ENCODE data around the gene CCDC146.
"Not testable (repeated sequence)": the region's sequence is repeated elsewhere in the genome, so short reads cannot be mapped to it uniquely, and the experiment has no call there.

CCDC146 gene

GRCh38 chr7:77121860-77122681 is at the start of gene CCDC146:
Gene CCDC146, plus strand, starts transcription at chr7:77122615. Its CDS starts 45,054 bp downstream, at chr7:77167669.
- H3K27me3 Mint-ChIP-seq (ENCODE audit: low read depth); H3K36me3 Mint-ChIP-seq (ENCODE audit: low read depth); H3K4me1 Mint-ChIP-seq (ENCODE audit: low read depth); H3K9me3 Mint-ChIP-seq: not testable (repeated sequence)
- H3K27ac Mint-ChIP-seq = peak within 1 kb of the TSS; percentile 69
- DNase-seq (ENCODE audit: low spot score) = peak; percentile 95
- peak within 1 kb of the TSS; percentile 86 for H3K4me3 Mint-ChIP-seq

GRCh38 chr7:77074786-77075396 is 47.5 kb upstream of the CCDC146 start:
- H3K36me3 Mint-ChIP-seq (ENCODE audit: low read depth) = peaks cover 21% of the 10 kb centered on the region
- DNase-seq (ENCODE audit: low spot score); H3K27ac Mint-ChIP-seq; H3K9me3 Mint-ChIP-seq; H3K4me1 Mint-ChIP-seq (ENCODE audit: low read depth); H3K27me3 Mint-ChIP-seq (ENCODE audit: low read depth); H3K4me3 Mint-ChIP-seq: not testable (repeated sequence)

GRCh38 chr7:77077060-77077459 is 45.4 kb upstream of the CCDC146 start:
- not testable (repeated sequence) for H3K27ac Mint-ChIP-seq, H3K4me3 Mint-ChIP-seq

GRCh38 chr7:77079112-77079511 is 43.3 kb upstream of the CCDC146 start:
- not testable (repeated sequence) for H3K27ac Mint-ChIP-seq; H3K9me3 Mint-ChIP-seq; DNase-seq (ENCODE audit: low spot score); H3K27me3 Mint-ChIP-seq (ENCODE audit: low read depth); H3K4me3 Mint-ChIP-seq; H3K4me1 Mint-ChIP-seq (ENCODE audit: low read depth)
- peaks cover 11% of the 10 kb centered on the region for H3K36me3 Mint-ChIP-seq (ENCODE audit: low read depth)

More at GRCh38 chr7:77077060-77077459, 45.4 kb upstream of the CCDC146 start:
- DNase-seq (ENCODE audit: low spot score); H3K27me3 Mint-ChIP-seq (ENCODE audit: low read depth); H3K9me3 Mint-ChIP-seq; H3K4me1 Mint-ChIP-seq (ENCODE audit: low read depth): not testable (repeated sequence)
- peaks cover 11% of the 10 kb centered on the region for H3K36me3 Mint-ChIP-seq (ENCODE audit: low read depth)

GRCh38 chr7:77079624-77080023 is 42.8 kb upstream of the CCDC146 start:
- H3K4me3 Mint-ChIP-seq; H3K36me3 Mint-ChIP-seq (ENCODE audit: low read depth); H3K27ac Mint-ChIP-seq; H3K9me3 Mint-ChIP-seq; H3K27me3 Mint-ChIP-seq (ENCODE audit: low read depth); DNase-seq (ENCODE audit: low spot score); H3K4me1 Mint-ChIP-seq (ENCODE audit: low read depth): not testable (repeated sequence)

GRCh38 chr7:77080236-77080635 is 42.2 kb upstream of the CCDC146 start:
- DNase-seq (ENCODE audit: low spot score); H3K9me3 Mint-ChIP-seq; H3K4me1 Mint-ChIP-seq (ENCODE audit: low read depth); H3K36me3 Mint-ChIP-seq (ENCODE audit: low read depth); H3K4me3 Mint-ChIP-seq; H3K27me3 Mint-ChIP-seq (ENCODE audit: low read depth): not testable (repeated sequence)
- H3K27ac Mint-ChIP-seq = peak overlapping the region; percentile 36

- H3K27me3 Mint-ChIP-seq (ENCODE audit: low read depth); H3K4me1 Mint-ChIP-seq (ENCODE audit: low read depth); H3K27ac Mint-ChIP-seq; H3K9me3 Mint-ChIP-seq; H3K36me3 Mint-ChIP-seq (ENCODE audit: low read depth); DNase-seq (ENCODE audit: low spot score); H3K4me3 Mint-ChIP-seq: not testable (repeated sequence)
These were observed 40.2 kb upstream of the CCDC146 start for GRCh38 chr7:77082192-77082591.

- H3K4me3 Mint-ChIP-seq; H3K4me1 Mint-ChIP-seq (ENCODE audit: low read depth); H3K27ac Mint-ChIP-seq; H3K36me3 Mint-ChIP-seq (ENCODE audit: low read depth); H3K27me3 Mint-ChIP-seq (ENCODE audit: low read depth); DNase-seq (ENCODE audit: low spot score); H3K9me3 Mint-ChIP-seq: not testable (repeated sequence)
These were observed 30.1 kb upstream of the CCDC146 start for GRCh38 chr7:77092301-77092700.

- H3K27ac Mint-ChIP-seq; H3K4me1 Mint-ChIP-seq (ENCODE audit: low read depth); H3K4me3 Mint-ChIP-seq; H3K36me3 Mint-ChIP-seq (ENCODE audit: low read depth); H3K27me3 Mint-ChIP-seq (ENCODE audit: low read depth); H3K9me3 Mint-ChIP-seq; DNase-seq (ENCODE audit: low spot score): not testable (repeated sequence)
These were observed 21.9 kb upstream of the CCDC146 start for GRCh38 chr7:77100501-77100900.

GRCh38 chr7:77101187-77101586 is 21.2 kb upstream of the CCDC146 start:
- H3K27me3 Mint-ChIP-seq (ENCODE audit: low read depth); H3K4me1 Mint-ChIP-seq (ENCODE audit: low read depth); DNase-seq (ENCODE audit: low spot score); H3K4me3 Mint-ChIP-seq; H3K27ac Mint-ChIP-seq; H3K36me3 Mint-ChIP-seq (ENCODE audit: low read depth); H3K9me3 Mint-ChIP-seq: not testable (repeated sequence)

GRCh38 chr7:77102671-77103070 is 19.7 kb upstream of the CCDC146 start:
- not testable (repeated sequence) for H3K27me3 Mint-ChIP-seq (ENCODE audit: low read depth); H3K36me3 Mint-ChIP-seq (ENCODE audit: low read depth); H3K9me3 Mint-ChIP-seq; H3K4me3 Mint-ChIP-seq; H3K4me1 Mint-ChIP-seq (ENCODE audit: low read depth); H3K27ac Mint-ChIP-seq; DNase-seq (ENCODE audit: low spot score)

- H3K4me3 Mint-ChIP-seq; DNase-seq (ENCODE audit: low spot score); H3K27me3 Mint-ChIP-seq (ENCODE audit: low read depth); H3K27ac Mint-ChIP-seq; H3K36me3 Mint-ChIP-seq (ENCODE audit: low read depth); H3K9me3 Mint-ChIP-seq; H3K4me1 Mint-ChIP-seq (ENCODE audit: low read depth): not testable (repeated sequence)
These were observed 16.5 kb upstream of the CCDC146 start for GRCh38 chr7:77105904-77106303.

- not testable (repeated sequence) for H3K27me3 Mint-ChIP-seq (ENCODE audit: low read depth); DNase-seq (ENCODE audit: low spot score); H3K36me3 Mint-ChIP-seq (ENCODE audit: low read depth); H3K4me3 Mint-ChIP-seq; H3K9me3 Mint-ChIP-seq; H3K27ac Mint-ChIP-seq; H3K4me1 Mint-ChIP-seq (ENCODE audit: low read depth)
These were observed 14.8 kb upstream of the CCDC146 start for GRCh38 chr7:77107659-77108058.

GRCh38 chr7:77108362-77108761 is 14.1 kb upstream of the CCDC146 start:
- not testable (repeated sequence) for H3K27ac Mint-ChIP-seq; H3K27me3 Mint-ChIP-seq (ENCODE audit: low read depth); H3K4me3 Mint-ChIP-seq; H3K9me3 Mint-ChIP-seq; H3K36me3 Mint-ChIP-seq (ENCODE audit: low read depth); H3K4me1 Mint-ChIP-seq (ENCODE audit: low read depth); DNase-seq (ENCODE audit: low spot score)

Data from T-helper 2 cell treated with Interferon-gamma antibody and Interleukin-4, amounts not matched to agents 5 μg/mL and 100 μg/mL, for 36 hours (primary cell).